AG09319 (cell line): Measurements from ENCODE around the gene GLOD5.

ENCODE experiments used
- DNase-seq: peaks from one replicate; pipeline ENCODE4 v3.0.0-alpha.2; 2010; ENCODE audit warnings: low read depth; ENCODE audit errors: extremely low read depth
- TF ChIP-seq, protein P1 (sequence below): IDR thresholded peaks from 2 replicates; pipeline ENCODE4 v1.5.1; 2011; ENCODE audit warnings: low read depth, mild to moderate bottlenecking, inconsistent platforms, low read length, moderate library complexity

Gene GLOD5

DNA sequence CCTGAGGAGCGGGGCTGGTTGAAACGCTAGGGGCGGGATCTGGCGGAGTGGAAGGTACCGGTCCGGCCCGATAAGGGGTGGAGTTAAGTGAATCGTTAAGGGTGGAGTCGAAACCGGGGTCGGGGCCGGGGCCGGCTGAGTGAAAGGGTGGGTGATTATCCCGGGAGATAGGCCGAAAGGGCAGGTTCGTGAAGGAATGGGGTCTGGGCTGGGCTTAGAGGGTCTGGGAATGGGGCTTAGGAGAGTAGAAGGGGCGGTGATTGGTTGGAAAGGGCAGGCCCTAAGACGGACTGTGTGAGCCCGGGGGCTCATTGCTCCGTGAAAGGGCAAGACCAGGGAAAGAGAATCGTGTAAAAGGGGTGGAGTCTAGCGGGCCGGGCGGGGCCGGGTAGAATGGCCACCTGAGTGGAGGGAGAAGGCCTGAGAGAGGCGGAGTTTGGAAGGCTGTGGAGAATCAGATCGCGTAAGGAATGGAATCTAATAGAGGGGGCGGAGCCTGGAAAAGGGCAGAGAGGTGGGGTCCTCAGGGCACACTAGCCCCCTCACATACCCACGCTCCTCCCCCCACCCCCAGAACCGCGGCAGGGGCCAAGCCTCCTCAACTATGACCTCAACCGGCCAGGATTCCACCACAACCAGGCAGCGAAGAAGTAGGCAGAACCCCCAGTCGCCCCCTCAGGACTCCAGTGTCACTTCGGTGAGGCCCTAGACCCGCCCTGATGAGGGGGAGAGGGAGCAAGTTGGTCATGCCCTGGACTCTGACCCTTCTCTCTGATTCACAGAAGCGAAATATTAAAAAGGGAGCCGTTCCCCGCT lies 40.8 kb downstream of the GLOD5 start:
- TF ChIP-seq, protein P1, sequence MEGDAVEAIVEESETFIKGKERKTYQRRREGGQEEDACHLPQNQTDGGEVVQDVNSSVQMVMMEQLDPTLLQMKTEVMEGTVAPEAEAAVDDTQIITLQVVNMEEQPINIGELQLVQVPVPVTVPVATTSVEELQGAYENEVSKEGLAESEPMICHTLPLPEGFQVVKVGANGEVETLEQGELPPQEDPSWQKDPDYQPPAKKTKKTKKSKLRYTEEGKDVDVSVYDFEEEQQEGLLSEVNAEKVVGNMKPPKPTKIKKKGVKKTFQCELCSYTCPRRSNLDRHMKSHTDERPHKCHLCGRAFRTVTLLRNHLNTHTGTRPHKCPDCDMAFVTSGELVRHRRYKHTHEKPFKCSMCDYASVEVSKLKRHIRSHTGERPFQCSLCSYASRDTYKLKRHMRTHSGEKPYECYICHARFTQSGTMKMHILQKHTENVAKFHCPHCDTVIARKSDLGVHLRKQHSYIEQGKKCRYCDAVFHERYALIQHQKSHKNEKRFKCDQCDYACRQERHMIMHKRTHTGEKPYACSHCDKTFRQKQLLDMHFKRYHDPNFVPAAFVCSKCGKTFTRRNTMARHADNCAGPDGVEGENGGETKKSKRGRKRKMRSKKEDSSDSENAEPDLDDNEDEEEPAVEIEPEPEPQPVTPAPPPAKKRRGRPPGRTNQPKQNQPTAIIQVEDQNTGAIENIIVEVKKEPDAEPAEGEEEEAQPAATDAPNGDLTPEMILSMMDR: no peak
- DNase-seq: peak; percentile 27

DNA sequence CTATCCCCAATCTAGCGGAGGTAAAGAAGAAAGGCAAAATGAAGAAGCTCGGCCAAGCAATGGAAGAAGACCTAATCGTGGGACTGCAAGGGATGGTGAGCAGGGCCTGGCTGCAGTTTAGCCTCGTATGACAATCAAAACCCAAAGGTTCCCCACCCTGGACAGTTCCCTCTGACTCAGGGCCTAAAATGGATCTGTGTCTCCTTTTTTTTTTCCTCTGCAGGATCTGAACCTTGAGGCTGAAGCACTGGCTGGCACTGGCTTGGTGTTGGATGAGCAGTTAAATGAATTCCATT lies 41.3 kb downstream of the GLOD5 start:
- no peak for DNase-seq
- TF ChIP-seq, protein P1: no peak

DNA sequence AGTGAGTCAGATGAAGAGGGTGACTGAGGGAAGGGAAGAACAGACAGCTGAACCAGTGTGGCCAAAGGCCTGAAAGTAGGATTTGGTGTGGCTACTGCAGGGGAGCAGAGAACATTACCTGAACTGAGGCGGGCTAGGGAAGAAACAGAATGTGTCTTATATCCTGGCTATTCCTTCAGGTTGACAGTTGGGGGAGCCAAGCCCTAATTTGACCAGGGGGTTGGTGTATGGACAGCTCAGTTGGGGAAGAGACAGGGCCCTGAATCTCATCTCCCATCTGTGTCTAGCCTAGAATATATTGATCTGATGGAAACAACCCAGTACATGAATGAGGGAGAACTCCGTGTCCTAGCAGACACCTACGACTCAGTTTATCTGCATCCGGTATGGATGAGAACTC lies 44.5 kb downstream of the GLOD5 start:
- no peak for DNase-seq
- TF ChIP-seq, protein P1: no peak

DNA sequence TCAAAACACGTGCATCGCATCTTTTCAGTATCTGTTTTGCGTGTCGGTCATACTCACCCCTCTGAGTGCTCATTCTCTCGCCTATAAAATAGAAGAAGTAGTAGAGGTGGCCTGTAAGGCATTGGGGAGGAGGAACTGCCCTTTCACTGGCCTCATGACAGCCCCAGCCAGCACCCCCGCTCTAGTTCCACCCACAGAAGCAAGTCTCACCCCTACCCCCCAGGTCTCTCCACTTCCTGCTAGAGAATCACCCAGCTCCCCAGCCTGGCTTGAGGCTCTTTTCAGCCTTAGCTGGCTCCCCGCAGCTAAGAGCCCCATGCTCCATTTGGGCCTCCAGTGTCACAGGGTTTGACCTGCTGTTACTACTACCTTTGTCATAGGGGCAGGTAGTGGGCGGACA lies 52.1 kb downstream of the GLOD5 start:
- TF ChIP-seq, protein P1: no peak

DNA sequence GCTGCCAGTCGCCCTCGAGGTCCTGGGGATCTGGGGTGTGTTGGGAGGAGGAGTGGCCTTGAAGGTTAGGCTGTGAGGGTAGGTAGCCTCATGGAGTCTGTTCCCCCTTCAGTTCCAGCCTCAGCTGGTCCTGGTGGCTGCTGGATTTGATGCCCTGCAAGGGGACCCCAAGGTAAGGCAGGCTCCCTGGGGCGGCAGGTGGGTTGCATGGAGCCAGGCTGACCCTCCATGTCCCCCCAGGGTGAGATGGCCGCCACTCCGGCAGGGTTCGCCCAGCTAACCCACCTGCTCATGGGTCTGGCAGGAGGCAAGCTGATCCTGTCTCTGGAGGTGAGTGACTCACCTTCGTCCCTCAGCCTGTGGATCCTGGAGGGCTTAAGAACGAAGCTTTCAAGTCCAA lies 53.2 kb downstream of the GLOD5 start:
- TF ChIP-seq, protein P1: no peak

More for the DNA sequence above, 52.1 kb downstream of the GLOD5 start:
- DNase-seq: no peak

DNA sequence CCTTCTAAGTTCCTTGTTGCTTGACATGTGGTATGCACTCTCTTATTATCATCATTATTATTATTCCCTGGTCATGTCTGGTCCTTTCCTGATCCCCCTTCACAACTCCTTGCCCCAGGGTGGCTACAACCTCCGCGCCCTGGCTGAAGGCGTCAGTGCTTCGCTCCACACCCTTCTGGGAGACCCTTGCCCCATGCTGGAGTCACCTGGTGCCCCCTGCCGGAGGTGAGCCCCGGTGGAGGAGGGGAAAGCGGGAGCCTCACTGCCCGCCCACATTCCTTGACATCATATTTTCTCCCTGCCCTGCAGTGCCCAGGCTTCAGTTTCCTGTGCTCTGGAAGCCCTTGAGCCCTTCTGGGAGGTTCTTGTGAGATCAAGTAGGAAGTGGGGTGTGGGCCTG lies 53.7 kb downstream of the GLOD5 start:
- TF ChIP-seq, protein P1: no peak
- no peak for DNase-seq

More for the DNA sequence above, 53.2 kb downstream of the GLOD5 start:
- no peak for DNase-seq

DNA sequence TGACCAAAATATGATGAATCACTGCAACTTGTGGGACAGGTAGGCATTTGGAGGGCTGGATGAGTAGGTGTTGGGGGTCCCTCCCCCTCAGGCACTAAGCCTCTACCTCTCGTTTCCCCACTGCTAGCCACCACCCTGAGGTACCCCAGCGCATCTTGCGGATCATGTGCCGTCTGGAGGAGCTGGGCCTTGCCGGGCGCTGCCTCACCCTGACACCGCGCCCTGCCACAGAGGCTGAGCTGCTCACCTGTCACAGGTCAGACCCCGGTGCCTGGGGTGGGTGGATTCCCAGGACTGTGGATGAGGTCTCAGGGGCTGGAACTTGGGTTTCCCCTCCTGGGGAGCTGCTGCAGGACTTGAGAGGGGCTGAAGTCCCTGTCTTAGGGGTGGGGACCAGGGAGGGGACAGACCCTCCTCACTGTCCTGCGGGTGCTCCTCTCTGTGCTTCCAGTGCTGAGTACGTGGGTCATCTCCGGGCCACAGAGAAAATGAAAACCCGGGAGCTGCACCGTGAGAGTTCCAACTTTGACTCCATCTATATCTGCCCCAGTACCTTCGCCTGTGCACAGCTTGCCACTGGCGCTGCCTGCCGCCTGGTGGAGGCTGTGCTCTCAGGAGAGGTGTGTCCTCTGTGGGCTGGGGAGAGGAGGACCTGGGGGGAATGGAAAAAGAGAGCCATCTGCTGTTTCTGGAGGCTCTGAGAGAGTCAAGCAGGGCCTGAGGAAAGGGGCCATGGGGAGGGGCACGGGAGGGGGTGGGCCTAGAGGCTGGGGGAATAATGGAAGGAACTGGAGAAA lies 54.7 kb downstream of the GLOD5 start:
- TF ChIP-seq, protein P1: no peak
- no peak for DNase-seq
